ENCODE results near the gene ZNF660. TPM values are rescaled to one million over a fixed set of nuclear protein-coding genes. Genes with fewer than 3 reads are reported as not detected.

Gene ZNF660
- total RNA-seq, 1 donor from 2014 or later = 5.5 TPM

GRCh38 chr3:44554626-44555592 lies 29.9 kb upstream of the ZNF660 start, which contains the start of gene ZKSCAN7:
ZKSCAN7 (plus strand) TSS chr3:44555193; CDS start chr3:44557048, 1,855 bp downstream.
- peaks cover 14% of the 10 kb centered on the region for H3K36me3 Mint-ChIP-seq (ENCODE audit: low read depth, unreplicated experiment)
- Histone ChIP-seq H3K36me3 (ENCODE audit: insufficient read depth, low read length) (peaks cover 3% of the 10 kb centered on the region), H3K79me2 (ENCODE audit: insufficient read depth, low read length) (peaks cover 8% of the 10 kb centered on the region), H3K4me3 (ENCODE audit: insufficient read depth, low read depth, low read length) (peak within 1 kb of the TSS; percentile 89), H4K20me1 (ENCODE audit: insufficient read depth, low read length) (no peaks in the 10 kb centered on the region), H3K4me1 (ENCODE audit: insufficient read depth, low read length) (peaks cover 7% of the 10 kb centered on the region), H3K9me3 (ENCODE audit: insufficient read depth, low read depth, low read length) (no peaks in the 10 kb centered on the region), H3K27me3 (ENCODE audit: insufficient read depth, low read length) (no peaks in the 10 kb centered on the region), H3K27ac (ENCODE audit: low read depth, low read length) (peak within 1 kb of the TSS; percentile 53), H3K9ac (ENCODE audit: low read length) (peak within 1 kb of the TSS; percentile 85), H3K4me2 (ENCODE audit: low read length) (peak within 1 kb of the TSS; percentile 90), H2AFZ (ENCODE audit: low read depth, low read length) (peak within 1 kb of the TSS; percentile 98)
- peaks cover 27% of the 10 kb centered on the region for H3K27me3 Mint-ChIP-seq (ENCODE audit: low read depth, unreplicated experiment)
- TF ChIP-seq EZH2 (IDR thresholded peaks at IDR 0.05; ENCODE audit: insufficient read depth, low read length) (no peak), CTCF (IDR thresholded peaks at IDR 0.05; ENCODE audit: insufficient read depth, low read depth, low read length) (no peak)
- DNase-seq (ENCODE audit: low read depth) = peak; percentile 45
- peaks cover 7% of the 10 kb centered on the region for H3K4me1 Mint-ChIP-seq (ENCODE audit: low read depth, unreplicated experiment)
- FAIRE-seq = no peak
- peak within 1 kb of the TSS; percentile 6 for H3K27ac Mint-ChIP-seq (ENCODE audit: unreplicated experiment)
- peak within 1 kb of the TSS; percentile 92 for H3K4me3 Mint-ChIP-seq (ENCODE audit: unreplicated experiment)
- peaks cover 13% of the 10 kb centered on the region for H3K9me3 Mint-ChIP-seq (ENCODE audit: unreplicated experiment)

GRCh38 chr3:44555723-44556122 lies 29.0 kb upstream of the ZNF660 start:
- FAIRE-seq = no peak

More at GRCh38 chr3:44555723-44556122, 29.0 kb upstream of the ZNF660 start:
- H3K9me3 ChIP-seq (ENCODE audit: insufficient read depth, low read depth, low read length) = no peaks in the 10 kb centered on the region
- H3K4me3 ChIP-seq (ENCODE audit: insufficient read depth, low read depth, low read length) = peak overlapping the region; percentile 89
- DNase-seq (ENCODE audit: low read depth) = no peak
- H3K79me2 ChIP-seq (ENCODE audit: insufficient read depth, low read length) = peaks cover 8% of the 10 kb centered on the region
- H3K27ac ChIP-seq (ENCODE audit: low read depth, low read length) = no peak overlapping the region
- no peaks in the 10 kb centered on the region for H3K27me3 ChIP-seq (ENCODE audit: insufficient read depth, low read length)
- H3K9ac ChIP-seq (ENCODE audit: low read length) = peak overlapping the region; percentile 85
- H3K36me3 ChIP-seq (ENCODE audit: insufficient read depth, low read length) = peaks cover 3% of the 10 kb centered on the region
- peaks cover 7% of the 10 kb centered on the region for H3K4me1 ChIP-seq (ENCODE audit: insufficient read depth, low read length)
- peak overlapping the region; percentile 98 for H2AFZ ChIP-seq (ENCODE audit: low read depth, low read length)
- Mint-ChIP-seq H3K27ac (ENCODE audit: unreplicated experiment) (peak overlapping the region; percentile 6), H3K9me3 (ENCODE audit: unreplicated experiment) (peaks cover 14% of the 10 kb centered on the region), H3K4me1 (ENCODE audit: low read depth, unreplicated experiment) (peaks cover 7% of the 10 kb centered on the region), H3K27me3 (ENCODE audit: low read depth, unreplicated experiment) (peaks cover 22% of the 10 kb centered on the region), H3K36me3 (ENCODE audit: low read depth, unreplicated experiment) (peaks cover 18% of the 10 kb centered on the region), H3K4me3 (ENCODE audit: unreplicated experiment) (peak overlapping the region; percentile 92)
- H3K4me2 ChIP-seq (ENCODE audit: low read length) = peak overlapping the region; percentile 90
- TF ChIP-seq EZH2 (IDR thresholded peaks at IDR 0.05; ENCODE audit: insufficient read depth, low read length) (no peak), CTCF (IDR thresholded peaks at IDR 0.05; ENCODE audit: insufficient read depth, low read depth, low read length) (no peak)
- H4K20me1 ChIP-seq (ENCODE audit: insufficient read depth, low read length) = no peaks in the 10 kb centered on the region

Data from astrocyte (in vitro differentiated cells and primary cell).